Head of caudate nucleus (tissue), 42 donors: ENCODE results near the gene STX10.
"Not testable (repeated sequence)": the region's sequence is repeated elsewhere in the genome, so short reads cannot be mapped to it uniquely, and the experiment has no call there.

Experiments
- DNase-seq, 42 donors: peaks; one replicate each; pipeline versions ENCODE4 v3.0.0 to v3.0.0-alpha.2; 2020 to 2021; ENCODE audit warnings: mixed read lengths in 7 of 42
- intact Hi-C: fragments of 100-400 bp; cut with DNase I; formaldehyde crosslinking; loops from one replicate; pipeline ENCODE4 v1.15.0; 2022

Gene STX10

GRCh38 chr19:13166151-13166550 lies 16.0 kb upstream of the STX10 start:
- DNase-seq, intact Hi-C loops: not testable (repeated sequence)

- intact Hi-C loops: no loop called here
- no peak for DNase-seq
Measured at GRCh38 chr19:13165162-13165997, 15.2 kb upstream of the STX10 start.

- DNase-seq: peak in 22 of 42 donors; percentile 29 to 70 (median 44)
- intact Hi-C loops: no loop called here
Measured at GRCh38 chr19:13164343-13165161, 14.4 kb upstream of the STX10 start.

- intact Hi-C loops: no loop called here
- DNase-seq: peak in 36 of 42 donors; percentile 20 to 76 (median 54)
Measured at GRCh38 chr19:13163609-13164342, 13.6 kb upstream of the STX10 start.

GRCh38 chr19:13162724-13163608 lies 12.8 kb upstream of the STX10 start:
- intact Hi-C loops: no loop called here
- DNase-seq: peak; percentile 84 to 98 (median 93)

GRCh38 chr19:13160557-13160956 lies 10.4 kb upstream of the STX10 start:
- DNase-seq: no peak

GRCh38 chr19:13159713-13160112 lies 9.5 kb upstream of the STX10 start:
- DNase-seq: no peak
- intact Hi-C loops: no loop called here

More at GRCh38 chr19:13160557-13160956, 10.4 kb upstream of the STX10 start:
- intact Hi-C loops: no loop called here

- DNase-seq: peak in 37 of 42 donors; percentile 7 to 83 (median 57)
- intact Hi-C loops: no loop called here
Measured at GRCh38 chr19:13155472-13156359, 5.5 kb upstream of the STX10 start.

GRCh38 chr19:13154911-13155471 lies 4.8 kb upstream of the STX10 start:
- peak in 13 of 42 donors; percentile 23 to 61 (median 34) for DNase-seq
- intact Hi-C loops: no loop called here

GRCh38 chr19:13154241-13154778 lies 4.1 kb upstream of the STX10 start:
- intact Hi-C loops: no loop called here
- peak in 34 of 42 donors; percentile 26 to 83 (median 56) for DNase-seq

- peak in 4 of 42 donors; percentile 19 to 29 (median 27) for DNase-seq
- intact Hi-C loops: no loop called here
Measured at GRCh38 chr19:13153569-13154240, 3.5 kb upstream of the STX10 start.

GRCh38 chr19:13152974-13153568 lies 2.9 kb upstream of the STX10 start:
- peak; percentile 90 to 99 (median 95) for DNase-seq
- intact Hi-C loops: no loop called here

- intact Hi-C loops: no loop called here
- DNase-seq: no peak
Measured at GRCh38 chr19:13152356-13152973, 2.3 kb upstream of the STX10 start.

- DNase-seq: peak; percentile 93 to 99 (median 98)
- intact Hi-C loops: loop anchor here (2.0 kb wide), 1 partner anchor 35 kb away; the partner anchor contains the start of gene TRMT1
Measured at GRCh38 chr19:13151605-13152355, 1.6 kb upstream of the STX10 start.
